ENCODE results near the gene VMAC.

Gene VMAC

GRCh38 chr19:5953030-5953589 is 48.4 kb downstream of the VMAC start:
- peak overlapping the region; percentile 5; the same call in 1 of the 2 replicates for H3K4me3 ChIP-seq (ENCODE audit: low read length)
- H3K9ac ChIP-seq (ENCODE audit: low read depth, low read length), result peak overlapping the region; percentile 40; the same call in 1 of the 2 replicates
- H3K27me3 ChIP-seq (ENCODE audit: insufficient read depth, low read length), result no peaks in the 10 kb centered on the region
- 0 out of 2 replicates have a peak, but pooled peaks cover 5% of the 10 kb centered on the region for H3K36me3 ChIP-seq (ENCODE audit: insufficient read depth, low read depth, low read length)
- H3K9me3 ChIP-seq (ENCODE audit: insufficient read depth, low read depth, low read length), result no peaks in the 10 kb centered on the region
- peaks cover 70% of the 10 kb centered on the region for H3K4me1 ChIP-seq (ENCODE audit: insufficient read depth, low read length)
- H3K27ac ChIP-seq (ENCODE audit: low read length), result peak overlapping the region; percentile 43

GRCh38 chr19:5953680-5954213 is 49.1 kb downstream of the VMAC start:
- H3K9ac ChIP-seq (ENCODE audit: low read depth, low read length), result peak overlapping the region; percentile 40; the same call in 1 of the 2 replicates
- peaks cover 74% of the 10 kb centered on the region for H3K4me1 ChIP-seq (ENCODE audit: insufficient read depth, low read length)
- H3K9me3 ChIP-seq (ENCODE audit: insufficient read depth, low read depth, low read length), result no peaks in the 10 kb centered on the region
- H3K4me3 ChIP-seq (ENCODE audit: low read length), result peak overlapping the region; percentile 5; the same call in 1 of the 2 replicates
- no peaks in the 10 kb centered on the region for H3K27me3 ChIP-seq (ENCODE audit: insufficient read depth, low read length)
- H3K36me3 ChIP-seq (ENCODE audit: insufficient read depth, low read depth, low read length), result 0 out of 2 replicates have a peak, but pooled peaks cover 5% of the 10 kb centered on the region
- H3K27ac ChIP-seq (ENCODE audit: low read length), result peak overlapping the region; percentile 43

- Histone ChIP-seq H3K27me3 (ENCODE audit: insufficient read depth, low read length) (no peaks in the 10 kb centered on the region), H3K4me1 (ENCODE audit: insufficient read depth, low read length) (peaks cover 69% of the 10 kb centered on the region), H3K36me3 (ENCODE audit: insufficient read depth, low read depth, low read length) (0 out of 2 replicates have a peak, but pooled peaks cover 5% of the 10 kb centered on the region), H3K9me3 (ENCODE audit: insufficient read depth, low read depth, low read length) (no peaks in the 10 kb centered on the region), H3K4me3 (ENCODE audit: low read length) (no peak overlapping the region), H3K27ac (ENCODE audit: low read length) (no peak overlapping the region), H3K9ac (ENCODE audit: low read depth, low read length) (no peak overlapping the region)
Observed at GRCh38 chr19:5954293-5954692, 49.6 kb downstream of the VMAC start.

DNA sequence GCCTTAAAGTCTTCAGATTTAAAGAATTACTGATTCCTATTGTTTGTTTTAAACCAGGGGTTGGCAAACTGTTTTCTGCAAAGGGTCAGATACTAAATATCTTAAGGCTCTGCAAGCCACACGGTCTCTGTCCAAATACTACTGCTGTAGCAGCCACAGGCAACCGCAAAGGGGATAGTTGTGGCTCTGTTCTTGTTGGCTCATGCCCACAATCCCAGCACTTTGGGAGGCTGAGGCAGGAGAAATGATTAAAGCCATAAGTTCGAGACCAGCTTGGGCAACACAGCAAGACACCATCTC is 50.9 kb downstream of the VMAC start:
- Histone ChIP-seq H3K9me3 (ENCODE audit: insufficient read depth, low read depth, low read length) (no peaks in the 10 kb centered on the region), H3K4me3 (ENCODE audit: low read length) (no peak overlapping the region), H3K27ac (ENCODE audit: low read length) (no peak overlapping the region), H3K36me3 (ENCODE audit: insufficient read depth, low read depth, low read length) (no peaks in the 10 kb centered on the region), H3K27me3 (ENCODE audit: insufficient read depth, low read length) (no peaks in the 10 kb centered on the region), H3K4me1 (ENCODE audit: insufficient read depth, low read length) (peaks cover 59% of the 10 kb centered on the region), H3K9ac (ENCODE audit: low read depth, low read length) (no peak overlapping the region)

DNA sequence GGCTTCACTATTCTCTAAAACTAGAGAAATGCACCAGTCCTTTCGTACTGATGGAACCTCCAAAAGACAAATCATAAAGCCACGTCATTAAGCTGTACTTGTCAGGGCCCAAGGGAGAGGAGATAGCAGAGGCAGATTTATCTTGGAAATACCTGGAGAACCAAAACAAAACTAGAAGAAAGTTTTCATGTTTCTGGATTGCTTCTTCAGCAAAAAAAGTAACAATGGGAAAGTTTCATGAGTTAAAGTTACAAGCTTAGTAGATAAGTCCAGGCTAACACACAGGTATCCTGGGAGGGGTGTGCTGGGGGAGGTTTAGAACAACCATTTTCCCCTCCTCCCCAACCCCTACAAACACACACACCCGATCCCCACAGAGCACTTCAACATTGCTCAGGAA is 51.7 kb downstream of the VMAC start:
- Histone ChIP-seq H3K36me3 (ENCODE audit: insufficient read depth, low read depth, low read length) (no peaks in the 10 kb centered on the region), H3K9me3 (ENCODE audit: insufficient read depth, low read depth, low read length) (no peaks in the 10 kb centered on the region), H3K4me3 (ENCODE audit: low read length) (no peak overlapping the region), H3K9ac (ENCODE audit: low read depth, low read length) (no peak overlapping the region), H3K4me1 (ENCODE audit: insufficient read depth, low read length) (peaks cover 52% of the 10 kb centered on the region), H3K27ac (ENCODE audit: low read length) (no peak overlapping the region), H3K27me3 (ENCODE audit: insufficient read depth, low read length) (no peaks in the 10 kb centered on the region)

GRCh38 chr19:5956728-5957127 is 52.1 kb downstream of the VMAC start:
- H3K27ac ChIP-seq (ENCODE audit: low read length), result no peak overlapping the region
- no peak overlapping the region for H3K9ac ChIP-seq (ENCODE audit: low read depth, low read length)
- H3K9me3 ChIP-seq (ENCODE audit: insufficient read depth, low read depth, low read length), result no peaks in the 10 kb centered on the region
- H3K27me3 ChIP-seq (ENCODE audit: insufficient read depth, low read length), result no peaks in the 10 kb centered on the region
- no peak overlapping the region for H3K4me3 ChIP-seq (ENCODE audit: low read length)
- no peaks in the 10 kb centered on the region for H3K36me3 ChIP-seq (ENCODE audit: insufficient read depth, low read depth, low read length)
- peaks cover 48% of the 10 kb centered on the region for H3K4me1 ChIP-seq (ENCODE audit: insufficient read depth, low read length)

GRCh38 chr19:5957170-5957569 is 52.5 kb downstream of the VMAC start:
- Histone ChIP-seq H3K36me3 (ENCODE audit: insufficient read depth, low read depth, low read length) (no peaks in the 10 kb centered on the region), H3K27ac (ENCODE audit: low read length) (no peak overlapping the region), H3K4me1 (ENCODE audit: insufficient read depth, low read length) (peaks cover 47% of the 10 kb centered on the region), H3K27me3 (ENCODE audit: insufficient read depth, low read length) (no peaks in the 10 kb centered on the region), H3K4me3 (ENCODE audit: low read length) (no peak overlapping the region), H3K9me3 (ENCODE audit: insufficient read depth, low read depth, low read length) (no peaks in the 10 kb centered on the region), H3K9ac (ENCODE audit: low read depth, low read length) (no peak overlapping the region)

DNA sequence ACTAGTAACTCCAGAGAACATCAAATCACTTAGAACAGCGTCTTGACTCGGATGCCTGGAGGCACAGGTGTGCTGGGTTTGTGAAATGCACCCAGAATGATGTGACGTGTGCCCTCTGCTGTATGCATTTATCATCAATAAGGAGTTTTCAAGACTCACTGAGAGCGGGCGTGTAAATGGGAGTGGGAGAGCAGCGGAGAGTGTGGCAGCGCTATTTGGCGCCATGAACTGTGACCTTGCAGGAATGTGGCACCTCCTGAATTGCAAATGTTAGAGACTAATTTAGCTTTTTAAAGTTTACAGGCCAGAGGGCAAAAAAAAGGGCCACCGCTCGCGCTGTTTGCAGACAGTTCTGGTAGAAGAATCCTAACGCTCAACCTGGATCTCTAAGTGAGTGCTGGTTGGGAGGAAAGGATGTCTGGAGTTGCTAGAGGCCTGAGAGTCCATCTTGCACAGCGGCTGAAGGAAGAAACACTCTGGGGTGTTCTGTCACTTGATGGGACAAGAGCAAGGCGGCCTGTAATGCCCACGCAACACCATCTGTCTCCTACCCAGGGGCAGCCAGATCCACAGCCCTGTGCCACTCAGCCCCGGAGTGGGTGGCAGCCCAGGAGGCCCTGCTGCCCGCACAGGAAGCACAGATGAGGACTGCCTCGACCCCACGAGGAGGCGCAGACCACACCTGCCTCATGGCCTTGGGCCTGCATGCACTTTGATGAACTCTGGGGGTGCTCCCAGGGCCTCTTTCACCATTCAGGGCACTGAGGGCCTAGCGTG is 53.6 kb downstream of the VMAC start:
- Histone ChIP-seq H3K4me1 (ENCODE audit: insufficient read depth, low read length) (peaks cover 38% of the 10 kb centered on the region), H3K9ac (ENCODE audit: low read depth, low read length) (no peak overlapping the region), H3K4me3 (ENCODE audit: low read length) (no peak overlapping the region), H3K27ac (ENCODE audit: low read length) (no peak overlapping the region), H3K27me3 (ENCODE audit: insufficient read depth, low read length) (no peaks in the 10 kb centered on the region), H3K9me3 (ENCODE audit: insufficient read depth, low read depth, low read length) (no peaks in the 10 kb centered on the region), H3K36me3 (ENCODE audit: insufficient read depth, low read depth, low read length) (no peaks in the 10 kb centered on the region)

GRCh38 chr19:5958851-5959122 is 54.1 kb downstream of the VMAC start:
- no peak overlapping the region for H3K27ac ChIP-seq (ENCODE audit: low read length)
- no peaks in the 10 kb centered on the region for H3K9me3 ChIP-seq (ENCODE audit: insufficient read depth, low read depth, low read length)
- H3K4me3 ChIP-seq (ENCODE audit: low read length), result no peak overlapping the region
- peaks cover 33% of the 10 kb centered on the region for H3K4me1 ChIP-seq (ENCODE audit: insufficient read depth, low read length)
- H3K9ac ChIP-seq (ENCODE audit: low read depth, low read length), result no peak overlapping the region
- no peaks in the 10 kb centered on the region for H3K27me3 ChIP-seq (ENCODE audit: insufficient read depth, low read length)
- H3K36me3 ChIP-seq (ENCODE audit: insufficient read depth, low read depth, low read length), result no peaks in the 10 kb centered on the region

DNA sequence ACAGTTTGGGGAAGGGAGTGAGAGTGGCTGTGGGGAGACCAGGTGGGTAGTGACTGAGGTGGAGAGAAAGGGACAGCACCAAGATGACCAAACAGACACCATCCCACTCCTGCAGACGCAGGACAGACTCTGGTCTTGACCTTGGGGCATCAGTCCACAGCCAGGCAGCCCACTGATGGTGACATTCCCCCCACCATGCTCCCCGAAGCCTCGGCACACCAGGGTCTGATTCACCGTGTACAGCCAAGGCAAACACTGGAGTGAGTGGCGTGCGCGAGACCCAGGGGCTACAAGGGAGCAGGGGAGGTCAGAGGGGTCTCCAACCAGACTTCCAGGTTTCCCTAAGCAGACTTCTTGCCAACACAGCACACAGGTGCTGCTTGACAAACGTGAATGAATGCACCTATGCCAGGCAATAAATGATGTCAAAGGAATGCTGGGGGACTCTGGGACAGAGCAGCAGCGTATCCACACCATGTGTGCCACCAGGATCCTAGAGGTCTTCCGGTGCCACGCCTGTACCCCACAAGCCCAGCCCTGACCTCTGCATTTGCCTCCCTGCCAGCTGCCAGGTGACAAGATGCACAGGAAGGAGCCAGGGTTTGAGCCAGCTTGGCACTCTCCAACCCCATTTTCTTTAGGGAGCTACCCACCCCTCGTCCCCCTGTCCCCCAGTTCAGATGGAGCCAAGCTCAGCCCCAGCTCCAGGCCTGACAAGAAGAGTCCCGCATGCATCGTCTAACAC is 54.8 kb downstream of the VMAC start:
- Histone ChIP-seq H3K27ac (ENCODE audit: low read length) (no peak overlapping the region), H3K4me3 (ENCODE audit: low read length) (no peak overlapping the region), H3K36me3 (ENCODE audit: insufficient read depth, low read depth, low read length) (no peaks in the 10 kb centered on the region), H3K27me3 (ENCODE audit: insufficient read depth, low read length) (no peaks in the 10 kb centered on the region), H3K9me3 (ENCODE audit: insufficient read depth, low read depth, low read length) (no peaks in the 10 kb centered on the region), H3K9ac (ENCODE audit: low read depth, low read length) (no peak overlapping the region), H3K4me1 (ENCODE audit: insufficient read depth, low read length) (peaks cover 27% of the 10 kb centered on the region)
